Testis (tissue), 3 donors: ENCODE data around the gene BLOC1S4. TPM values are rescaled to one million over a fixed set of nuclear protein-coding genes. Genes with fewer than 3 reads are reported as not detected.

Experiments used
- DNase-seq: peaks from one replicate; pipeline ENCODE4 v3.0.0-alpha.2; 2019
- H3K27ac ChIP-seq, 2 donors: fragments of 200-600 bp; sonication (generic); one replicate each; pipeline ENCODE4 v1.5.1; 2019
- H3K27me3 ChIP-seq: fragments of 200-600 bp; sonication (generic); one replicate; pipeline ENCODE4 v1.5.1; 2019
- H3K36me3 ChIP-seq: fragments of 200-600 bp; sonication (generic); one replicate; pipeline ENCODE4 v1.5.1; 2017; ENCODE audit warnings: low read depth; ENCODE audit errors: missing control alignments
- H3K4me1 ChIP-seq: fragments of 200-600 bp; sonication (generic); one replicate; pipeline ENCODE4 v1.5.1; 2019
- H3K4me3 ChIP-seq, 2 donors: fragments of 200-600 bp; sonication (generic); one replicate each; pipeline ENCODE4 v1.5.1; 2017 to 2019
- H3K9me3 ChIP-seq: fragments of 200-600 bp; sonication (generic); one replicate; pipeline ENCODE4 v1.5.1; 2017
- CTCF ChIP-seq, 3 experiments: fragments of 450-650 bp in 2 of 3; fragments of 200-600 bp in 1 of 3; sonication (generic) in 1 of 3; IDR thresholded peaks; one replicate each; pipeline ENCODE4 v1.5.1; 2016 to 2019; ENCODE audit warnings: antibody characterized with exemption in 3 of 3, mild to moderate bottlenecking in 2 of 3, moderate library complexity in 1 of 3
- POLR2A ChIP-seq: fragments of 450-650 bp; IDR thresholded peaks from one replicate; pipeline ENCODE4 v1.6.1; 2017; ENCODE audit warnings: antibody characterized with exemption, mild to moderate bottlenecking, moderate library complexity
- WGBS, 2 donors: methylation state at CpG; one replicate each; pipeline ENCODE4 v1.1.5; 2018; 5-methylcytosine and 5-hydroxymethylcytosine counted together
- intact Hi-C: fragments of 100-400 bp; cut with DNase I; formaldehyde crosslinking; loops from one replicate; pipeline ENCODE4 v1.15.1; 2023; ENCODE audit warnings: low total_unique reads
- polyA plus RNA-seq: library from polyadenylated mRNA; stranded (reverse); fragments of 350-450 nt; fragmentation: Illumina TruSeq; extraction: RNeasy Lipid Tissue Mini Kit (QIAGEN cat#74804); gene quantifications from one replicate; pipeline ENCODE4 v1.2.3, GENCODE V29; 2014; ENCODE audit warnings: low read depth, low replicate concordance; ENCODE audit not compliant: insufficient read depth
- total RNA-seq, 2 donors: library from RNA; depleted of rRNA; stranded (reverse); fragments of >200 nt; gene quantifications; one replicate each; pipeline ENCODE4 v1.2.3, GENCODE V29; 2016

Gene BLOC1S4
- total and polyA plus RNA-seq, 3 donors from 2014 or later, result 10.2 to 27.3 (median 21.3) TPM

- H3K27me3 ChIP-seq, result no peaks in the 10 kb centered on the region
- DNase-seq, result no peak
- TF ChIP-seq POLR2A, result no peak
- no peak for TF ChIP-seq CTCF (IDR thresholded peaks at IDR 0.05)
- intact Hi-C loops, result no loop called here
- H3K36me3 ChIP-seq, result no peaks in the 10 kb centered on the region
- H3K4me1 ChIP-seq, result peaks cover 27% of the 10 kb centered on the region
- no peaks in the 10 kb centered on the region for H3K9me3 ChIP-seq
- H3K4me3 ChIP-seq, result no peak overlapping the region
- 91 to 94% methylated on average over 17 to 27 of the region's 27 CpGs for WGBS, 2 donors
- H3K27ac ChIP-seq, result peak overlapping the region; percentile 1 to 83
These were observed 17.6 kb downstream of the BLOC1S4 start for GRCh38 chr4:6733358-6734164.

- Histone ChIP-seq H3K27me3 (no peaks in the 10 kb centered on the region), H3K4me3 (no peak overlapping the region), H3K4me1 (peaks cover 21% of the 10 kb centered on the region), H3K27ac (no peak overlapping the region), H3K9me3 (no peaks in the 10 kb centered on the region), H3K36me3 (no peaks in the 10 kb centered on the region)
- DNase-seq, result no peak
- no peak for TF ChIP-seq POLR2A
- no peak for TF ChIP-seq CTCF (IDR thresholded peaks at IDR 0.05)
- intact Hi-C loops, result no loop called here
- 84 to 92% methylated on average over 16 of the region's 16 CpGs for WGBS, 2 donors
These were observed 18.3 kb downstream of the BLOC1S4 start for GRCh38 chr4:6734165-6734786.

- Histone ChIP-seq H3K9me3 (no peaks in the 10 kb centered on the region), H3K27ac (no peak overlapping the region), H3K4me1 (no peaks in the 10 kb centered on the region), H3K4me3 (no peak overlapping the region), H3K27me3 (no peaks in the 10 kb centered on the region), H3K36me3 (no peaks in the 10 kb centered on the region)
- no peak for DNase-seq
- intact Hi-C loops, result no loop called here
- 92 to 93% methylated on average over 4 of the region's 4 CpGs for WGBS, 2 donors
- no peak for TF ChIP-seq POLR2A
- no peak for TF ChIP-seq CTCF (IDR thresholded peaks at IDR 0.05)
These were observed 23.9 kb downstream of the BLOC1S4 start for GRCh38 chr4:6739920-6740319.

GRCh38 chr4:6740347-6740746 is 24.4 kb downstream of the BLOC1S4 start:
- no peak overlapping the region for H3K27ac ChIP-seq
- no peaks in the 10 kb centered on the region for H3K36me3 ChIP-seq
- H3K9me3 ChIP-seq, result no peaks in the 10 kb centered on the region
- no peak overlapping the region for H3K4me3 ChIP-seq
- H3K27me3 ChIP-seq, result no peaks in the 10 kb centered on the region
- DNase-seq, result no peak
- intact Hi-C loops, result no loop called here
- no peaks in the 10 kb centered on the region for H3K4me1 ChIP-seq
- no peak for TF ChIP-seq POLR2A
- TF ChIP-seq CTCF (IDR thresholded peaks at IDR 0.05), result no peak
- WGBS, 2 donors, result 92 to 93% methylated on average over 8 of the region's 8 CpGs
